SK-N-SH (cell line): ENCODE results near the gene GLB1L3.

Source experiments
- POLR2AphosphoS5 ChIP-seq: IDR thresholded peaks from 2 replicates; pipeline ENCODE4 v1.6.1; 2012; ENCODE audit warnings: low read depth, low read length
- RCOR1 ChIP-seq: fragments of 150-350 bp; IDR thresholded peaks from 2 replicates; pipeline ENCODE4 v1.6.1; 2017; ENCODE audit warnings: antibody characterized with exemption, low read length

GRCh38 chr11:134339756-134340155, 63.6 kb downstream of the GLB1L3 start:
- TF ChIP-seq RCOR1 (no peak), POLR2AphosphoS5 (no peak)
